ENCODE data around the gene UNC5C.

GRCh38 chr4:95386410-95386809 is 162.4 kb downstream of the UNC5C start:
- no peak for TF ChIP-seq POLR2A (IDR thresholded peaks at IDR 0.05)
- TF ChIP-seq, protein P1, sequence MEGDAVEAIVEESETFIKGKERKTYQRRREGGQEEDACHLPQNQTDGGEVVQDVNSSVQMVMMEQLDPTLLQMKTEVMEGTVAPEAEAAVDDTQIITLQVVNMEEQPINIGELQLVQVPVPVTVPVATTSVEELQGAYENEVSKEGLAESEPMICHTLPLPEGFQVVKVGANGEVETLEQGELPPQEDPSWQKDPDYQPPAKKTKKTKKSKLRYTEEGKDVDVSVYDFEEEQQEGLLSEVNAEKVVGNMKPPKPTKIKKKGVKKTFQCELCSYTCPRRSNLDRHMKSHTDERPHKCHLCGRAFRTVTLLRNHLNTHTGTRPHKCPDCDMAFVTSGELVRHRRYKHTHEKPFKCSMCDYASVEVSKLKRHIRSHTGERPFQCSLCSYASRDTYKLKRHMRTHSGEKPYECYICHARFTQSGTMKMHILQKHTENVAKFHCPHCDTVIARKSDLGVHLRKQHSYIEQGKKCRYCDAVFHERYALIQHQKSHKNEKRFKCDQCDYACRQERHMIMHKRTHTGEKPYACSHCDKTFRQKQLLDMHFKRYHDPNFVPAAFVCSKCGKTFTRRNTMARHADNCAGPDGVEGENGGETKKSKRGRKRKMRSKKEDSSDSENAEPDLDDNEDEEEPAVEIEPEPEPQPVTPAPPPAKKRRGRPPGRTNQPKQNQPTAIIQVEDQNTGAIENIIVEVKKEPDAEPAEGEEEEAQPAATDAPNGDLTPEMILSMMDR (IDR thresholded peaks at IDR 0.05), result no peak
